Hepatocyte (in vitro differentiated cells): Measurements from ENCODE around the gene MAN1C1. TPM values are rescaled to one million over a fixed set of nuclear protein-coding genes. Genes with fewer than 3 reads are reported as not detected.

ENCODE experiments used
- DNase-seq: peaks from one replicate; pipeline ENCODE4 v3.0.0-alpha.2; 2016; ENCODE audit warnings: low spot score
- H2AFZ ChIP-seq: fragments of 200-600 bp; sonication (generic); 2 replicates; pipeline ENCODE4 v1.6.0; 2016; ENCODE audit warnings: antibody characterized with exemption, mild to moderate bottlenecking
- H3K27ac ChIP-seq: fragments of 200-600 bp; sonication (generic); 2 replicates; pipeline ENCODE4 v1.5.1; 2016; ENCODE audit warnings: mild to moderate bottlenecking
- H3K27me3 ChIP-seq: fragments of 200-600 bp; sonication (generic); 2 replicates; pipeline ENCODE4 v1.6.1; 2016
- H3K36me3 ChIP-seq: fragments of 200-600 bp; sonication (generic); replicated peaks from 2 replicates; pipeline ENCODE4 v1.5.1; 2016; ENCODE audit warnings: low read depth; ENCODE audit not compliant: insufficient read depth
- H3K4me1 ChIP-seq: fragments of 200-600 bp; sonication (generic); 2 replicates; pipeline ENCODE4 v1.5.1; 2016; ENCODE audit warnings: mild to moderate bottlenecking, moderate library complexity; ENCODE audit not compliant: insufficient read depth
- H3K4me2 ChIP-seq: fragments of 200-600 bp; sonication (generic); 2 replicates; pipeline ENCODE4 v1.6.0; 2016
- H3K4me3 ChIP-seq: fragments of 200-600 bp; sonication (generic); 2 replicates; pipeline ENCODE4 v1.5.1; 2016; ENCODE audit warnings: mild to moderate bottlenecking
- H3K79me2 ChIP-seq: fragments of 200-600 bp; sonication (generic); 2 replicates; pipeline ENCODE4 v1.6.0; 2017; ENCODE audit warnings: mild to moderate bottlenecking
- H3K9me2 ChIP-seq: fragments of 200-600 bp; sonication (generic); replicated peaks from 2 replicates; pipeline ENCODE4 v1.6.0; 2017; ENCODE audit warnings: mild to moderate bottlenecking; ENCODE audit not compliant: insufficient read depth
- H3K9me3 ChIP-seq: fragments of 200-600 bp; sonication (generic); 2 replicates; pipeline ENCODE4 v1.5.1; 2016; ENCODE audit warnings: low read depth, mild to moderate bottlenecking
- H4K20me1 ChIP-seq: fragments of 200-600 bp; sonication (generic); 2 replicates; pipeline ENCODE4 v1.6.0; 2016; ENCODE audit warnings: mild to moderate bottlenecking; ENCODE audit not compliant: insufficient read depth, poor library complexity, severe bottlenecking
- CTCF ChIP-seq: fragments of 200-600 bp; sonication (generic); IDR thresholded peaks from 2 replicates; pipeline ENCODE4 v1.5.1; 2016; ENCODE audit warnings: antibody characterized with exemption, mild to moderate bottlenecking; ENCODE audit not compliant: poor library complexity
- EZH2 ChIP-seq: fragments of 200-600 bp; sonication (generic); IDR thresholded peaks from 2 replicates; pipeline ENCODE4 v1.6.1; 2016; ENCODE audit warnings: antibody characterized with exemption, mild to moderate bottlenecking, borderline replicate concordance
- EZH2phosphoT487 ChIP-seq: fragments of 200-600 bp; sonication (generic); IDR thresholded peaks from one replicate; pipeline ENCODE4 v1.6.1; 2018; ENCODE audit warnings: antibody characterized with exemption, mild to moderate bottlenecking, low read depth, moderate library complexity; ENCODE audit not compliant: unreplicated experiment, severe bottlenecking
- WGBS: methylation state at CpG from one replicate; pipeline ENCODE4 v1.1.6; 2016; ENCODE audit warnings: low lambda C conversion rate; ENCODE audit errors: missing lambda C conversion rate; 5-methylcytosine and 5-hydroxymethylcytosine counted together
- polyA plus RNA-seq: library from polyadenylated mRNA; unstranded; fragments of >200 nt; fragmentation: Nextera tagmentation; extraction: Ambion mirVana; gene quantifications from 2 replicates; pipeline ENCODE4 v1.2.1, GENCODE V29; 2016
- total RNA-seq: library from RNA; depleted of rRNA; stranded (reverse); fragments of >200 nt; gene quantifications from 2 replicates; pipeline ENCODE4 v1.2.3, GENCODE V29; 2014

MAN1C1 gene
- total and polyA plus RNA-seq, 2 experiments from 2014 or later = 20.6 to 29.3 TPM

- WGBS = 81% methylated on average over 4 of the region's 4 CpGs
- no peaks in the 10 kb centered on the region for H3K9me2 ChIP-seq
- no peak overlapping the region for H3K27ac ChIP-seq
- TF ChIP-seq CTCF (no peak), EZH2 (no peak), EZH2phosphoT487 (no peak)
- no peak overlapping the region for H3K4me2 ChIP-seq
- H3K36me3 ChIP-seq = no peaks in the 10 kb centered on the region
- no peak overlapping the region for H3K4me3 ChIP-seq
- H4K20me1 ChIP-seq = no peaks in the 10 kb centered on the region
- H2AFZ ChIP-seq = no peak overlapping the region
- H3K4me1 ChIP-seq = no peaks in the 10 kb centered on the region
- H3K27me3 ChIP-seq = no peaks in the 10 kb centered on the region
- peaks cover 7% of the 10 kb centered on the region for H3K79me2 ChIP-seq
- DNase-seq = no peak
- peaks cover 12% of the 10 kb centered on the region for H3K9me3 ChIP-seq
These were observed 24.7 kb downstream of the MAN1C1 start for GRCh38 chr1:25641329-25641725.

GRCh38 chr1:25641931-25642573 is 25.5 kb downstream of the MAN1C1 start:
- Histone ChIP-seq H3K4me3 (no peak overlapping the region), H3K79me2 (peaks cover 7% of the 10 kb centered on the region), H3K9me3 (peaks cover 12% of the 10 kb centered on the region), H4K20me1 (no peaks in the 10 kb centered on the region), H3K4me1 (no peaks in the 10 kb centered on the region), H2AFZ (no peak overlapping the region), H3K9me2 (no peaks in the 10 kb centered on the region), H3K4me2 (no peak overlapping the region), H3K27me3 (no peaks in the 10 kb centered on the region), H3K36me3 (no peaks in the 10 kb centered on the region), H3K27ac (no peak overlapping the region)
- no peak for DNase-seq
- TF ChIP-seq CTCF = no peak
- no peak for TF ChIP-seq EZH2
- no peak for TF ChIP-seq EZH2phosphoT487
- WGBS = 54% methylated on average over 8 of the region's 8 CpGs

GRCh38 chr1:25642574-25643108 is 26.1 kb downstream of the MAN1C1 start:
- H3K4me1 ChIP-seq = no peaks in the 10 kb centered on the region

More at GRCh38 chr1:25642574-25643108, 26.1 kb downstream of the MAN1C1 start:
- H3K4me2 ChIP-seq = no peak overlapping the region
- TF ChIP-seq EZH2 = no peak
- TF ChIP-seq EZH2phosphoT487 = no peak
- no peak for TF ChIP-seq CTCF
- H3K9me2 ChIP-seq = no peaks in the 10 kb centered on the region
- no peak overlapping the region for H2AFZ ChIP-seq
- H3K9me3 ChIP-seq = peaks cover 12% of the 10 kb centered on the region
- H3K36me3 ChIP-seq = no peaks in the 10 kb centered on the region
- WGBS = 81% methylated on average over 8 of the region's 8 CpGs
- no peaks in the 10 kb centered on the region for H4K20me1 ChIP-seq
- no peak overlapping the region for H3K4me3 ChIP-seq
- peaks cover 7% of the 10 kb centered on the region for H3K79me2 ChIP-seq
- DNase-seq = no peak
- no peak overlapping the region for H3K27ac ChIP-seq
- no peaks in the 10 kb centered on the region for H3K27me3 ChIP-seq
